Measurements from ENCODE around the gene ATG4A. TPM values are rescaled to one million over a fixed set of nuclear protein-coding genes. Genes with fewer than 3 reads are reported as not detected.

Gene ATG4A
- polyA plus RNA-seq, 3 donors, result 8.8 to 12.6 (median 10.1) TPM

DNA sequence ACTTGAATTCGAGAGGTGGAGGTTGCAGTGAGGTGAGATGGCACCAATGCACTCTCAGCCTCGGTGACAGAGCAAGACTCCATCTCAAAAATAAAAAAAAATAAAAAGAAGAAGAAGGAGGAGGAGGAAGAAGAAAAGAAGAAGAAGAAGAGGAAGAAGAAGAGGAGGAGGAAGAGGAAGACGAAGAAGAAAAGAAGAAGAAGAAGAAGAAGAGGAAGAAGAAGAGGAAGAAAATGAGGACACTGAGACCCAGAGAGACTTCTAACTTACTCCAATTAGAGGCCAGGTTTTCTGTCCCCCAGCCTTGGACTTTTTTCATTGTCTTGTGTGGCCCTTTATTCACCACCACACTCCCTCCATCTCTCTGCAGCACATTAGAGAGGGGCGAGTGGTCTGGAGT is 70.7 kb downstream of the ATG4A start:
- H3K27ac ChIP-seq (ENCODE audit: low read depth, low read length), result no peak overlapping the region
- 67 to 92% (median 91%) methylated on average over 4 of the region's 4 CpGs for WGBS, 3 donors

DNA sequence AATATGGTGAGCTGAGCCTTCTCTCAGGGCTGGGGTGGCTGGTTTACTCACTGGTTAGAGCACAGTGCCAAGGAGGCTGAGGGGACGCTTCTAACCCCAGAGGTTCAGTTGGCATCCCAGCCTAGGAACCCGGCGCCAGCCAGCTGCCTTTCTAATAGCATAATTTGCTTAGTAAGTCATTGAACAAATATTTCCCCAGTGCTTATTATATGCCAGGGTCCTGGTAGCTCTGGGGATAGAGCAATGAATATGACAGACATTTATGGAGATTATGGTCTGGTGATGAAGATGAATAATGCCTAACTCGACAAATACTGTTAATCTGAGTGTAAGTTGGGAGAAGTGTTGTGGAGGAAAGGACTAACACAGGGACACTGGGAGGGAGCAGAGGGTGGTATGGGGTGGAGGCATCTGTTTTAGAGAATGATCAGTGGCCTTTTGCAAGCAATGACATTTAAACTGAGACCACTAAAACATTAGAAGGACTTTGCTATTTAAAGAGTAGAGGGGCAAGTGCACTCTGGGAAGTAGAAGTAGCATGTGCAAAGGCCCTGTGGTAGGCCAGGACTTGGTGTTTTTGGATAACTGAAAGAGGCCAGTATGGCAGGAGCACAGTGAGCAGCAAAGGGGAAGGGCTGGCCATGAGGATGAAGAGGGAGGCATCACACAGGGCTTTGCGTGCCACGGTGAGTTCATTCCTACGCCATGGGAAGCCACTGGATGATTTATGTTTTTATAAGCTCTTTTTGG is 71.9 kb downstream of the ATG4A start:
- WGBS, 3 donors, result 83 to 90% (median 84%) methylated on average over 5 to 7 of the region's 7 CpGs
- H3K27ac ChIP-seq (ENCODE audit: low read depth, low read length), result no peak overlapping the region

DNA sequence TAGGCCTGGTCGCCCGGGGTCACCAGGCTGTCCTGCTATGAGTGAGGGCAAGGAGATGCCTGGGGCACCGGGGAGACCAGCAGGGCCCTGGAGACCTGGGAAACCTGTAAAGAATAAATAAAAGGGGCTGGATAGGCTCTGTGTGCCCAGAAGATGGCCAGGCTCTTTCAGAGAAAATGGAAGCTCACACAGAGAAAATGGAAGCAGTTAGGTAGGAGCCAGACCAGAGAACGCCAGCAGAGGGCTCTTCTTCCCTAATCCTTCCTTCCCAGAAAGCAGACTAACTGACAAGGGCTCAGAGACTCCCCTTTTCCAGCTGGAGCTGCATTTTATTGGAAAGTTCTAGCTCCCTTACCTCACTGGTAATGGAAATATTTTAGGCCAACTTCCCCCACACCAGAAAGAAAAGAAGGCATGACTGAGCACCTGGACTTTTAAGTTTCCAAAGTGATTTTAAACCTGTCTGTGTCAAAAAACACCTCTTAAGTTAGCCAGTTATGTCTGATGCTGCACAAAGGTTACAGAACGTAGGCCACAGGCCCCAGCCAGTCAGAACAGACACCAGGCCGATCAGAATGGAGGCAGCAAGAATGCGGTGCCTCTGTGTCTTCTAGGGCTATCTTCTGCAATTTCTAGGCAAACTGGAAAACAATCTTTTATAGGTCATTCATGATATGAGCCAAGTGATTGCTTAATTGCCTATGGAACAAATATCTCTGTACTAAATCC is 74.0 kb downstream of the ATG4A start:
- 59 to 83% (median 72%) methylated on average over 7 of the region's 7 CpGs for WGBS, 3 donors
- no peak overlapping the region for H3K27ac ChIP-seq (ENCODE audit: low read depth, low read length)

DNA sequence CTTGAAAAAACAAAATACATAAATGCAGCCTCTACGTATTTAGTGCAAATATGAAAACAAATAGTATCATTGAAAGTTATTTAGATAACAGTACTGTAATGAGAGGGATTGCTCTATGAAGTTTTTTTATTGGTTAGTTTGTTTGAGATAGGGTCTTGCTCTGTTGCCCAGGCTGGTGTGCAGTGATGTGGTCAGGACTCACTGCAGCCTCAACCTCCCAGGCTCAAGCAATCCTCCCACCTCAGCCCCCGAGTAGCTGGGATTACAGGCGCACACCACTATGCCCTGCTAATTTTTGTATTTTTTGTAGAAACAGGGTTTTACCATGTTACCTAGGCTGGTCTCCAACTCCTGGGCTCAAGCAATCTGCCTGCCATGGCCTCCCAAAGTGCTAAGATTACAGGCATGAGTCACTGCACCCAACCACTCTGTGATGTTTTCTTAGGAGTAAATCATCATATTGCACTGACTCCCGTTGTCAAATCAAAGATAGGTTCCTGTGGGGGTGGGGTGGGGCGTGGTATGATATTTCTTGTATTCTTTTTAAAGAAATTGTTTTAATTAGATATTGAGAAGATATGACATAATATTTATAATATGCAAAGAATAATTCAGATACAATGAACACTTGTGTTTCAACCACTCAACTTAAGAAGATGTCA is 75.8 kb downstream of the ATG4A start:
- WGBS, 3 donors, result 70 to 72% (median 72%) methylated on average over 4 to 5 of the region's 5 CpGs
- H3K27ac ChIP-seq (ENCODE audit: low read depth, low read length), result no peak overlapping the region

DNA sequence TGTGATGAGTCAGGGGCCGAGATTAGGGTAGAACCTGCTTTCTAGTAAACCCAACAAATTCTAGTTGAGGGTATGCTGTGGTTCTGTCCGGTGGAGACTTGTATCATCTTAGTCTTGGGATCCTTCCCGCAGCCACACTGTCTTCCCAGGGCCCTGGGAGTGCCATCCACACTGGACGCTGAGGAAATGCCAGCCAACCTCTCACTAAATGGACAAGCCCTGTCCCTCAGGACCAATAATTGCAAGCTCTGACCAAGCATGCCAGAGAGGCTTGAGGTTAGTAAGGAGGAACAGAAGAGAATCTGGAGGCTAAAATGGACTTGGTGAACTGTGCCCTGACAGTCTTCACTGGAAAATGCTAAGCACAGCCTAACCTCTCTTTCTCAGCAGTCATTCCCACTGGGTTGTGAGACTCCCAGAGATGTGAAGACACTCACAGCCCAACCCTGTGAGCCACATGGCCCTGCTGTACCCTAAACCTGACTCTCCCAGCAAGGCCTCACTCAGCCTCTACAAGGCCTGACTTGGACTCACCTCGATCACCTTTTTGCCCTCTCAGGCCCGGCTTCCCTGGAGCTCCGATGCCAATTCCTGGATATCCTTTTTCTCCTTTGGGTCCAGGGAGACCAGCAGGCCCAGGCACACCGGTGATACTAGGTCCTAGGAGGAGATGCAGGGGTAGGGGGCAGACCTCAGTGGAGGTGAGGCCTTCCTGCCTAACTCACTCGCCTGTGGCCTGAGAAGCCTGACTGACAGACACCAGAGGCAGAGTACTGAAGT is 77.6 kb downstream of the ATG4A start:
- 74 to 96% (median 92%) methylated on average over 9 of the region's 9 CpGs for WGBS, 3 donors
- no peak overlapping the region for H3K27ac ChIP-seq (ENCODE audit: low read depth, low read length)

DNA sequence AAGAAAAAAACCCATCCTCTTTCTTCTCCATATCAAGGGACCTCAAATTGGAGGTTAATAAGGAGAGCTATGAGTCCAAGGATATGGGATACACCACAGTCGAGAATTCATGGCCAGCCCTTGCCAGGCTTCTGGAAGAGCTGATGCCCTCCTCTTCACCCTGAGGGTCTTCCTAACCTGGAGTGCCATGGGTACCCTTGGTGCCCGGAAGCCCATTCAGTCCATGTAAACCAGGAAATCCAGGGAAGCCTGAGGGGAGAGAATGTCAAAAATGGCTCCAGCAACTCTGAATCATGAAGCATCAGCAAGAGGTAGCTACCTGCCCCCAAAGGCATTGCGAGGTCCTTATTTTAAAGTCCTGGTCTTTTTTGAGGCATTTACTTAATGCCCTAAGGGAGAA is 78.2 kb downstream of the ATG4A start:
- WGBS, 3 donors, result 90 to 93% (median 90%) methylated on average over 3 of the region's 3 CpGs

DNA sequence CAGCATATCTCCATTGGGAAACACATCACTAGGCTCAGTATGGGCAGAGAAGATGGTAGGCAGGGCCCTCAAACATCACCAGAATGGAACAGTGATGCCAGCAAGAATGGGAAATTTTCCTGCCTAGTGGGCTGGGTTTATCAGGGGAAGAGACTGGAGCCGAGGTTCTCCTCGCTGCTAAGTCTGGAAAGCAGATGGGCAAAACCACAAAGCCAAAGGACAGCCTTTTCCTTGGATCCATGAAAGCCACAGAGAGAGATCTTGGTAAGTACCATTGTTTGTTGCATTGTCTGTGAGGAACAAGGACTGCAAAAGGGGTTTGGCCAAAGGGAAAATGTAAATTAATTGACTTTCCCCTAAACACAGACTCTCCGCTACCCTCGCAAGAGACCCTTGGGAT is 80.1 kb downstream of the ATG4A start:
- 90 to 96% (median 93%) methylated on average over 4 of the region's 4 CpGs for WGBS, 3 donors
- no peak overlapping the region for H3K27ac ChIP-seq (ENCODE audit: low read depth, low read length)

More for the DNA sequence above, 78.2 kb downstream of the ATG4A start:
- H3K27ac ChIP-seq (ENCODE audit: low read depth, low read length), result no peak overlapping the region

DNA sequence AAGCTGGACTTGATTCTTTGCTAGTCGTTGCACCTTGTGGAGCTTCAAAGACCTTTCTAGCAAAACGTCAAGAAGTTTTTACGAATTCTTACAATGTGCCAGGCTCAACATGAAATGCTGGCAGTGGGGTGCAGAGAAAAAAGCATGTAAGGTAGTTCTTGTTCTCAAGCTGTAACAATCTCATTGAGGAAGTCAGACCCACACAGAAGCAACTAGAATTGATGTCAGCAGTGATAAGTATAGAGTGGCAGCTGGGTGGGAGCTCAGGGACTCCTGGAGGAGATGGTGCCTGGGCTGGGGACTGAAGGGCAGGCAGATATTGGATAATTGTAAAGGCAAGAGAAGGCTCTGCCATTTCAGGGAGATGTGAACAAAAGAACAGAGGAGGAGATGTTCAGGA is 82.3 kb downstream of the ATG4A start:
- WGBS, 3 donors, result 38 to 49% (median 46%) methylated on average over 3 of the region's 3 CpGs
- no peak overlapping the region for H3K27ac ChIP-seq (ENCODE audit: low read depth, low read length)

DNA sequence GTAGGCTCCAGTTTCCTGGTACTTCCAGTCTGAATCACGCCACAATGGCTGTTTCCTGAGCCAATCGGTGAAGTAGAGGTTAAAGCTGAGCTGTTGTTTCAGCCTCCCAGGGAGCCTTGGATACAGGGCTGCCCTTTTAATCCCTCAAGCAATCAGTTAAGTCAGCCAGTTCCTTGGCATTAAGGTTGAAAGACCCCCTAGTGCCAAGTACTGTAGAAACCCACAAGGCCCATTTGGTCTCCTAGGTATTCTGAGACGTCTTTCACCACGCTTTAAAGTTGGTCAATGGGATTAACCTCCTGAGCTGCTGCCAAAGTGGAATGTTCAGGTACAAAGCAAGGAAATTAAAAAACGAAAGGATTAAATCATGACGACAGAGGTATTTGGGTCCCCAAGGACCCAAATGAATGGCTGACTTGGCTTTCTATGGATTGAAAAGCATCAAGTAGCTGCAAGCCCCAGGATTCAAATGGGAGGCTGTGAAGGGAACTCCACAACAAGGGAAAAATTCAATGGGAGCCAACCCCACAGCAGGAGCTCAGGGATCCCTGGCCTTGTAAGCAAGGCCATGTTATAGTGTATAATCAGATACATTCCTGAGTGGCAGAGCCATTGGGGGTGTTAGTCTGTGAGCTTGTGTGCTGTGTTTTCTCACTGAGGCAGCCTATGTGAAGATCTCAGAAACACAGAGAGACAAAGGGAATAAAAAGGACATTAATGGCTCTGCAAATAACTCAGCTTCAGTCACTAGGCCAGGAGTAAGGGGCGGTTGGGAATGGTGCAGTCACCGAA is 86.0 kb downstream of the ATG4A start:
- no peak overlapping the region for H3K27ac ChIP-seq (ENCODE audit: low read depth, low read length)
- 73 to 92% (median 86%) methylated on average over 8 of the region's 8 CpGs for WGBS, 3 donors

DNA sequence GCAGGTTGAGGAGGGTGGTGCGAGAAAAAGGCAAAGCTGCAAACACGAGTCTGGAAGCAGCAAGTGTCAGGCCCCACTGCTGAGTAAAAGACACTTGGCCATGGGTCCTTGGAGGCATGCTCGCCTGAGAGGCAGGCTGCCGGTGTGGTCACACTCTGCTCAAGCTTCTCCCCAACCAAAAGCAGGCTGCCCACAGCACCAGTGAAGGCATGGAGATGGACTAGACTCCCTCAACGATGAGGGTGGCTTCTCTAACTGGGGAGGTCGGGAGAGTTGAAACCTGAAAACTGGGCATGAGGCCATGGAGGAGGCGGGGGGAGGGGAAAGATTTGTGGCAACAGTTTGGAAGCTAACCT is 86.5 kb downstream of the ATG4A start:
- 73 to 79% (median 79%) methylated on average over 7 of the region's 7 CpGs for WGBS, 3 donors
- H3K27ac ChIP-seq (ENCODE audit: low read depth, low read length), result no peak overlapping the region

DNA sequence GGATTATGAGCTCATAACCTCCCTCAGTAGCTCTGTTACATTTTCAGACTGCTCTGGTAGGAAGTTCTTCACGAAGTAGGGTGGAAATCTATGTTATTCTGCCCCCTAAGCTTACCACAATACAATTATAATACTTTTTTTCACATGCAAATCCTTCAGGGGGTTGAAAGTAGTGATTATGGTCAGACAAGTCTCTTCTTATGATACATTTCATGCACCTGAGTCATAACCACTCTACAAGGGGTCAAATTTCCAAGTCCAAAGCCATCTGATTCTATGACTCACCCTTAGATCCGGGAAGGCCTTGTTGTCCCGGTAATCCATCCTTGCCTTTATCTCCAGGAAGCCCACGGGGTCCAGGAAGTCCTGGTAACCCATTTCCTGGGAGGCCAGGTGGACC is 95.2 kb downstream of the ATG4A start:
- WGBS, 3 donors, result 41 to 68% (median 68%) methylated on average over 4 of the region's 4 CpGs

DNA sequence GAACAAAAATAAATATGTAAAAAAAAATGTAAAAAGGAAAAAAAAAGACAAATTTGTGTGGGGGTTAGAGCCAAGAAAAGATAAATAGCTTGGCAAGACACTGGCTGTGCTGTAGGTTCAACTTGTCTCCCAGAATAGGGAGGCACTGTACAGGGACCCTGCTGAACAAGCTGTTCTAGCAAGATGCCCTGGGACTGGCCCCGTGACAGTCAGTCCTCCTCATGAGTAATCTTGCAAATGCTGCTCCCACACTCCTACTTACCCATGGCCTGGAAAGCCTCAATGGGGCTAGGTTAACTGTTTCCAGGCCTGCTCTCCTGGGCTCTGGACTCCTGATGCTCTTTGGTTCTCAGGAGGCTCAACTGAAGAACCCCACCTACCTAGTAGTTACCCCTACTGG is 106.8 kb downstream of the ATG4A start:
- 42 to 78% (median 69%) methylated on average over 1 of the region's 1 CpG for WGBS, 3 donors
- no peak overlapping the region for H3K27ac ChIP-seq (ENCODE audit: low read depth, low read length)

More for the DNA sequence above, 95.2 kb downstream of the ATG4A start:
- H3K27ac ChIP-seq (ENCODE audit: low read depth, low read length), result no peak overlapping the region

DNA sequence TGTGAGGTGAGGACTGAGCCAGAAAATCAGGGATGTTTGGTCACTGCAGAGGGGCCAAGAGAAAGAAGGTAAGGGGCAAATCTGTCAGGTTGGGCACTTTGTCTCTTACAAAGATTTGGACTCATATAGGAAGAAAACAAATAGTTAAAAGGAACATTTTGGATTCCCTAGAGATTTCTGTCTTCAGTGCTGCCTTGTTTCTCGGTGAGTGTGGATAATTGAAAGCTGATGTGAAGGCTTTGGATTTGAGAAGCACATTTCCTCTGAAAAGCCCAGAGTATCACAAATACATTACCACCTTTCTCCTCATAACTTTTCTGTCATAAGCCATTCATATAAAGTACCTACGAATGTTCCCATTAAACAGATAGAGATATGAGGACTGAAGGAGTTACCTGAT is 107.5 kb downstream of the ATG4A start:
- no peak overlapping the region for H3K27ac ChIP-seq (ENCODE audit: low read depth, low read length)
- WGBS, 3 donors, result 44 to 56% (median 51%) methylated on average over 2 of the region's 2 CpGs

DNA sequence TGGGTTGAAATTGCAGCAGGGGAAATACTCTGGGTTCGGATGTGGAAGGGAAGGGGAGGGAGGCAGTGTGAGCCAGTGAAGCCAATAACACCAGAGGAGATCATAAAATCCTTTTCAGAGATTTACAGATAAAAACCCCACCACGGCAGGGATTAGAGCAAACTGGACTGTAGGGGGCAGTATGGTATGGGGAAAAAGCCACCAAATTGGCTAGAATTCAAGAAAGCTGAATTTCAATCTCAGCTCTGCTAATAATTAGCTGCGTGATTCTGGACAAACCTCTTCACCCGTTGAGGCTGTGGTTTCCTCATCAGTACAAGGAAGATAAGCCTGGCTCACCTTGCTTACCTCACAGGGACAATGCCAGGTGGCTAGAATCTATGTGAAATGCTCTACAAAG is 108.1 kb downstream of the ATG4A start:
- 6 to 16% (median 11%) methylated on average over 4 of the region's 4 CpGs for WGBS, 3 donors
- H3K27ac ChIP-seq (ENCODE audit: low read depth, low read length), result no peak overlapping the region

DNA sequence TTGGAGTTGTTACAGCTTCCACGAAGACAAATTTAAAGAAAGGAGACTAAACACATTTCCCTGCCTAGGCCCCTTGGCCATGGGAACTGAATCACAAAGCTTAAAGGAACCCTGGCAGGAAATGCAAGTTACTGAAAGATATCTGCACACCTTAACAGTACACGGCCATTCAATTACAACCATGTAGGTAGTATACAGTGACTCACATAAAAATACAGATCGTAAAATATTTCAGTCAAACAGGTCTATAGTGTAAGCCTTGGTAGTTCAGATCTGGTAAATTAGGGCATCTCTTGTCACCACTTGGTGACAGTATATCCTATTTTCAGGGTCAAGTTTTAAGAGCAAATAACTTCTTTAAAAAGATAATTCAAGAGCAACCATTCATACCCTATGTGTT is 112.0 kb downstream of the ATG4A start:
- WGBS, 3 donors, result 60 to 76% (median 69%) methylated on average over 3 of the region's 3 CpGs

More for the DNA sequence above, 112.0 kb downstream of the ATG4A start:
- no peak overlapping the region for H3K27ac ChIP-seq (ENCODE audit: low read depth, low read length)
